Activated naive CD8-positive, alpha-beta T cell treated with anti-CD3 and anti-CD28 coated beads, Interleukin-2, amount 50 U/mL, for 16 hours (primary cell): ENCODE results near the gene EHD3.

Experiments used
- DNase-seq: peaks from one replicate; pipeline ENCODE4 v3.0.0-alpha.2; 2020; ENCODE audit warnings: low read depth, low spot score

The EHD3 gene

GRCh38 chr2:31284107-31284506, 50.2 kb downstream of the EHD3 start:
- no peak for DNase-seq

- no peak for DNase-seq
Observed at GRCh38 chr2:31286230-31286629, 52.3 kb downstream of the EHD3 start.

GRCh38 chr2:31286961-31287550, 53.1 kb downstream of the EHD3 start:
- no peak for DNase-seq

- no peak for DNase-seq
Observed at GRCh38 chr2:31287654-31288053, 53.7 kb downstream of the EHD3 start.

GRCh38 chr2:31294196-31294595, 60.2 kb downstream of the EHD3 start:
- no peak for DNase-seq

GRCh38 chr2:31296641-31297287, 62.8 kb downstream of the EHD3 start:
- DNase-seq = no peak

- DNase-seq = no peak
Observed at GRCh38 chr2:31297751-31298150, 63.8 kb downstream of the EHD3 start.

- no peak for DNase-seq
Observed at GRCh38 chr2:31299547-31299946, 65.6 kb downstream of the EHD3 start.

- DNase-seq = no peak
Observed at GRCh38 chr2:31300309-31300708, 66.4 kb downstream of the EHD3 start.

GRCh38 chr2:31302940-31303563, 69.1 kb downstream of the EHD3 start:
- DNase-seq = no peak

GRCh38 chr2:31304816-31305215, 70.9 kb downstream of the EHD3 start:
- DNase-seq = no peak

- DNase-seq = no peak
Observed at GRCh38 chr2:31312898-31313297, 78.9 kb downstream of the EHD3 start.

GRCh38 chr2:31314761-31315160, 80.8 kb downstream of the EHD3 start:
- DNase-seq = no peak

GRCh38 chr2:31317396-31317795, 83.4 kb downstream of the EHD3 start:
- no peak for DNase-seq

GRCh38 chr2:31318361-31319336, 84.7 kb downstream of the EHD3 start:
- no peak for DNase-seq
